GM12878 (cell line): ENCODE results near the gene RPL29. TPM values are rescaled to one million over a fixed set of nuclear protein-coding genes. Genes with fewer than 3 reads are reported as not detected.

Experiments used
- ATAC-seq: fragments of 200-7000 bp; cut with Tn5 transposase; 3 replicates; pipeline ENCODE4 v1.9.1; 2020; ENCODE audit warnings: mild to moderate bottlenecking, moderate library complexity
- BruUV-seq: library from RNA; stranded (reverse); fragments of 400-500 nt; replicated peaks from 2 replicates; lab custom pipeline; 2021; lab: Mats Ljungman, UMichigan
- CTCF ChIA-PET: fragments of 300-600 bp; sonication (Branson Sonifier 250); formaldehyde crosslinking; extraction: SDS; loops from one replicate; lab custom pipeline; 2021; ENCODE audit warnings: inconsistent platforms; lab: Yijun Ruan, JAX
- POLR2A ChIA-PET: fragments of 350-600 bp; formaldehyde crosslinking; extraction: SDS; loops from one replicate; lab custom pipeline; 2021; ENCODE audit warnings: inconsistent platforms; lab: Charles Lee
- RAD21 ChIA-PET: fragments of 300-600 bp; sonication (Branson Sonifier 250); formaldehyde crosslinking; loops from one replicate; lab custom pipeline; 2023; ENCODE audit warnings: antibody characterized with exemption; ENCODE audit not compliant: unreplicated experiment; lab: Charles Lee
- SMC1A ChIA-PET: fragments of 300-600 bp; sonication (Branson Sonifier 250); formaldehyde crosslinking; loops from one replicate; lab custom pipeline; 2023; ENCODE audit not compliant: unreplicated experiment, uncharacterized antibody; lab: Charles Lee
- DNase-seq: peaks from one replicate; pipeline ENCODE4 v3.0.0-alpha.2; 2011; ENCODE audit warnings: low read depth, low spot score
- FAIRE-seq: peaks from 3 replicates; lab custom pipeline; 2011; peaks lifted over from hg19 to GRCh38; lab: Jason Lieb, UNC
- H2AFZ ChIP-seq: 2 replicates; pipeline ENCODE4 v1.6.0; 2011; ENCODE audit warnings: low read depth, low read length, control low read depth; ENCODE audit not compliant: control insufficient read depth
- H3K27ac ChIP-seq: 2 replicates; pipeline ENCODE4 v1.5.1; 2011; ENCODE audit warnings: control low read depth; ENCODE audit not compliant: control insufficient read depth, insufficient read depth
- H3K27me3 ChIP-seq, 2 experiments: replicated peaks in 1 of 2; 2 replicates each; pipeline versions ENCODE4 v1.6.0 to v1.6.1; 2011; ENCODE audit warnings: low read length in 1 of 2; ENCODE audit not compliant: control insufficient read depth in 2 of 2, insufficient read depth in 2 of 2
- H3K36me3 ChIP-seq, 2 experiments: 2 replicates each; pipeline ENCODE4 v1.5.1; 2011; ENCODE audit warnings: low read length in 1 of 2; ENCODE audit not compliant: control insufficient read depth in 2 of 2, insufficient read depth in 2 of 2
- H3K4me1 ChIP-seq: 2 replicates; pipeline ENCODE4 v1.6.1; 2011; ENCODE audit warnings: mild to moderate bottlenecking, low read length, moderate library complexity, mixed read lengths; ENCODE audit not compliant: control insufficient read depth, insufficient read depth
- H3K4me2 ChIP-seq: 2 replicates; pipeline ENCODE4 v1.6.0; 2011; ENCODE audit warnings: control low read depth; ENCODE audit not compliant: control insufficient read depth, insufficient read depth
- H3K4me3 ChIP-seq: fragments of 200-600 bp; sonication (generic); 2 replicates; pipeline ENCODE4 v1.5.1; 2016
- H3K79me2 ChIP-seq: 2 replicates; pipeline ENCODE4 v1.6.0; 2011; ENCODE audit warnings: low read length; ENCODE audit not compliant: control insufficient read depth, insufficient read depth
- H3K9ac ChIP-seq: 2 replicates; pipeline ENCODE4 v1.8.0; 2011; ENCODE audit warnings: low read length, control low read depth, mixed read lengths; ENCODE audit not compliant: control insufficient read depth, insufficient read depth
- H3K9me3 ChIP-seq: replicated peaks from 3 replicates; pipeline ENCODE4 v1.5.1; 2011; ENCODE audit warnings: mild to moderate bottlenecking, low read length; ENCODE audit not compliant: control insufficient read depth, insufficient read depth
- H4K20me1 ChIP-seq: 2 replicates; pipeline ENCODE4 v1.6.0; 2011; ENCODE audit not compliant: control insufficient read depth, insufficient read depth
- ETV6 ChIP-seq, 2 experiments: fragments of 450-650 bp in 1 of 2; IDR thresholded peaks in 1 of 2; conservative IDR thresholded peaks in 1 of 2; 2 replicates each; pipeline ENCODE4 v1.6.1; 2014; ENCODE audit warnings: antibody characterized with exemption in 1 of 2, borderline replicate concordance in 1 of 2, low read depth in 1 of 2, mild to moderate bottlenecking in 1 of 2, moderate library complexity in 1 of 2
- KAT2A ChIP-seq: conservative IDR thresholded peaks from 2 replicates; pipeline ENCODE4 v1.6.1; 2011; ENCODE audit warnings: low read depth, low read length; ENCODE audit not compliant: control insufficient read depth
- LARP7 ChIP-seq: fragments of 450-650 bp; IDR thresholded peaks from 2 replicates; pipeline ENCODE4 v1.6.1; 2017; ENCODE audit warnings: mild to moderate bottlenecking
- MEF2A ChIP-seq: IDR thresholded peaks from 2 replicates; pipeline ENCODE4 v1.6.1; 2011; ENCODE audit warnings: low read depth, mild to moderate bottlenecking, low read length, moderate library complexity; ENCODE audit not compliant: insufficient read depth
- MLLT1 ChIP-seq: fragments of 450-650 bp; IDR thresholded peaks from 2 replicates; pipeline ENCODE4 v1.6.1; 2016; ENCODE audit warnings: mild to moderate bottlenecking
- WGBS: methylation state at CpG from one replicate; pipeline ENCODE4 v1.1.6; 2016; ENCODE audit warnings: low lambda C conversion rate; ENCODE audit not compliant: insufficient replicate concordance, insufficient coverage; ENCODE audit errors: missing lambda C conversion rate; 5-methylcytosine and 5-hydroxymethylcytosine counted together
- in situ Hi-C: fragments of 300-500 bp; cut with MboI; formaldehyde crosslinking; loops from 9 replicates; pipeline ENCODE4 v1.14.3; 2018; ENCODE audit warnings: mixed read lengths
- intact Hi-C: fragments of 100-400 bp; cut with micrococcal nuclease; formaldehyde crosslinking; loops from one replicate; pipeline ENCODE4 v1.14.2; 2022; ENCODE audit not compliant: unreplicated experiment
- polyA plus RNA-seq, 11 experiments: library from polyadenylated mRNA; depleted of rRNA in 4 of 11; unstranded in 6 of 11; stranded (reverse) in 5 of 11; fragments of >200 nt; fragmentation: Nextera tagmentation in 4 of 11; fragmentation: Illumina TruSeq in 1 of 11; extraction: Ambion mirVana in 4 of 11; extraction: Trizol in 1 of 11; gene quantifications; 1 replicate in 1 of 11; 2 replicates in 10 of 11; pipeline versions ENCODE4 v1.2.1 to v1.2.3, GENCODE V29; 2011 to 2016; ENCODE audit warnings: inconsistent platforms in 2 of 11, missing spikeins in 2 of 11, low read depth in 1 of 11
- total RNA-seq, 4 experiments: library from RNA; depleted of rRNA in 3 of 4; stranded (reverse); fragments of >200 nt in 3 of 4; fragmentation: Illumina TruSeq in 1 of 4; extraction: Trizol in 1 of 4; gene quantifications; 2 replicates each; pipeline versions ENCODE4 v1.2.1 to v1.2.3, GENCODE V29; 2013 to 2021
- TF ChIP-seq, protein P1 (sequence below): fragments of 450-650 bp; IDR thresholded peaks from 2 replicates; pipeline ENCODE4 v1.6.1; 2017; ENCODE audit warnings: mild to moderate bottlenecking, moderate library complexity
- TF ChIP-seq, protein P2 (sequence below): IDR thresholded peaks from 2 replicates; pipeline ENCODE4 v1.6.1; 2012; ENCODE audit warnings: improper control_type of control experiment, low read depth, low read length; ENCODE audit not compliant: insufficient replicate concordance
- TF ChIP-seq, protein P3 (sequence below): fragments of 450-650 bp; IDR thresholded peaks from 2 replicates; pipeline ENCODE4 v1.6.1; 2014; ENCODE audit warnings: mild to moderate bottlenecking

Gene RPL29
- total and polyA plus RNA-seq, 10 of the 15 experiments (the other 5 are each of a cell fraction or from before 2014, with no cell fraction given): 1,053 to 2,477 (median 1,657) TPM

GRCh38 chr3:51974277-51974962 is 21.3 kb downstream of the RPL29 start:
- FAIRE-seq: no peak
- Histone ChIP-seq H3K79me2 (peaks cover 5% of the 10 kb centered on the region; the same call in 1 of the 2 replicates), H3K9ac (peak overlapping the region; percentile 90), H3K27me3 (no peaks in the 10 kb centered on the region), H3K4me2 (peak overlapping the region; percentile 76), H3K4me3 (peak overlapping the region; percentile 84), H3K27ac (peak overlapping the region; percentile 91), H4K20me1 (no peaks in the 10 kb centered on the region), H2AFZ (peak overlapping the region; percentile 96), H3K4me1 (peaks cover 15% of the 10 kb centered on the region), H3K36me3 (no peaks in the 10 kb centered on the region), H3K9me3 (no peaks in the 10 kb centered on the region)
- ChIA-PET CTCF (interaction anchor here (1.0 to 5.3 kb wide), 18 partner anchors 9 to 288 kb away, joined by 3 to 79 read pairs (median 5); partner anchors contain the start of genes ACY1, PARP3, RPL29 and RRP9), SMC1A (interaction anchor here (0.9 to 5.2 kb wide), 5 partner anchors 9 to 78 kb away, joined by 3 to 33 read pairs (median 5); partner anchors contain the start of genes ACY1, PARP3 and RRP9), POLR2A (interaction anchor here (1.2 to 2.7 kb wide), 3 partner anchors 9 to 82 kb away, joined by 4 to 28 read pairs (median 24); partner anchors contain the start of genes ACY1, DUSP7, PARP3 and RRP9), RAD21 (interaction anchor here (0.8 to 2.6 kb wide), 4 partner anchors 9 to 33 kb away, joined by 3 to 34 read pairs (median 14); partner anchors contain the start of genes ACY1, PARP3 and RRP9)
- in situ Hi-C loops (no loop called here), intact Hi-C loops (loop anchor here (1.0 kb wide), 1 partner anchor 32 kb away; the partner anchor contains the start of gene PARP3)
- BruUV-seq: no TSS peak
- ATAC-seq: peak; percentile 37
- 16% methylated on average over 30 of the region's 30 CpGs for WGBS
- no peak for DNase-seq
- TF ChIP-seq LARP7: 0 out of 2 replicates have a peak, but pooled peaks have one; percentile 5
- TF ChIP-seq, protein P1, sequence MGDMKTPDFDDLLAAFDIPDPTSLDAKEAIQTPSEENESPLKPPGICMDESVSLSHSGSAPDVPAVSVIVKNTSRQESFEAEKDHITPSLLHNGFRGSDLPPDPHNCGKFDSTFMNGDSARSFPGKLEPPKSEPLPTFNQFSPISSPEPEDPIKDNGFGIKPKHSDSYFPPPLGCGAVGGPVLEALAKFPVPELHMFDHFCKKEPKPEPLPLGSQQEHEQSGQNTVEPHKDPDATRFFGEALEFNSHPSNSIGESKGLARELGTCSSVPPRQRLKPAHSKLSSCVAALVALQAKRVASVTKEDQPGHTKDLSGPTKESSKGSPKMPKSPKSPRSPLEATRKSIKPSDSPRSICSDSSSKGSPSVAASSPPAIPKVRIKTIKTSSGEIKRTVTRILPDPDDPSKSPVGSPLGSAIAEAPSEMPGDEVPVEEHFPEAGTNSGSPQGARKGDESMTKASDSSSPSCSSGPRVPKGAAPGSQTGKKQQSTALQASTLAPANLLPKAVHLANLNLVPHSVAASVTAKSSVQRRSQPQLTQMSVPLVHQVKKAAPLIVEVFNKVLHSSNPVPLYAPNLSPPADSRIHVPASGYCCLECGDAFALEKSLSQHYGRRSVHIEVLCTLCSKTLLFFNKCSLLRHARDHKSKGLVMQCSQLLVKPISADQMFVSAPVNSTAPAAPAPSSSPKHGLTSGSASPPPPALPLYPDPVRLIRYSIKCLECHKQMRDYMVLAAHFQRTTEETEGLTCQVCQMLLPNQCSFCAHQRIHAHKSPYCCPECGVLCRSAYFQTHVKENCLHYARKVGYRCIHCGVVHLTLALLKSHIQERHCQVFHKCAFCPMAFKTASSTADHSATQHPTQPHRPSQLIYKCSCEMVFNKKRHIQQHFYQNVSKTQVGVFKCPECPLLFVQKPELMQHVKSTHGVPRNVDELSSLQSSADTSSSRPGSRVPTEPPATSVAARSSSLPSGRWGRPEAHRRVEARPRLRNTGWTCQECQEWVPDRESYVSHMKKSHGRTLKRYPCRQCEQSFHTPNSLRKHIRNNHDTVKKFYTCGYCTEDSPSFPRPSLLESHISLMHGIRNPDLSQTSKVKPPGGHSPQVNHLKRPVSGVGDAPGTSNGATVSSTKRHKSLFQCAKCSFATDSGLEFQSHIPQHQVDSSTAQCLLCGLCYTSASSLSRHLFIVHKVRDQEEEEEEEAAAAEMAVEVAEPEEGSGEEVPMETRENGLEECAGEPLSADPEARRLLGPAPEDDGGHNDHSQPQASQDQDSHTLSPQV: no peak
- TF ChIP-seq, protein P2, sequence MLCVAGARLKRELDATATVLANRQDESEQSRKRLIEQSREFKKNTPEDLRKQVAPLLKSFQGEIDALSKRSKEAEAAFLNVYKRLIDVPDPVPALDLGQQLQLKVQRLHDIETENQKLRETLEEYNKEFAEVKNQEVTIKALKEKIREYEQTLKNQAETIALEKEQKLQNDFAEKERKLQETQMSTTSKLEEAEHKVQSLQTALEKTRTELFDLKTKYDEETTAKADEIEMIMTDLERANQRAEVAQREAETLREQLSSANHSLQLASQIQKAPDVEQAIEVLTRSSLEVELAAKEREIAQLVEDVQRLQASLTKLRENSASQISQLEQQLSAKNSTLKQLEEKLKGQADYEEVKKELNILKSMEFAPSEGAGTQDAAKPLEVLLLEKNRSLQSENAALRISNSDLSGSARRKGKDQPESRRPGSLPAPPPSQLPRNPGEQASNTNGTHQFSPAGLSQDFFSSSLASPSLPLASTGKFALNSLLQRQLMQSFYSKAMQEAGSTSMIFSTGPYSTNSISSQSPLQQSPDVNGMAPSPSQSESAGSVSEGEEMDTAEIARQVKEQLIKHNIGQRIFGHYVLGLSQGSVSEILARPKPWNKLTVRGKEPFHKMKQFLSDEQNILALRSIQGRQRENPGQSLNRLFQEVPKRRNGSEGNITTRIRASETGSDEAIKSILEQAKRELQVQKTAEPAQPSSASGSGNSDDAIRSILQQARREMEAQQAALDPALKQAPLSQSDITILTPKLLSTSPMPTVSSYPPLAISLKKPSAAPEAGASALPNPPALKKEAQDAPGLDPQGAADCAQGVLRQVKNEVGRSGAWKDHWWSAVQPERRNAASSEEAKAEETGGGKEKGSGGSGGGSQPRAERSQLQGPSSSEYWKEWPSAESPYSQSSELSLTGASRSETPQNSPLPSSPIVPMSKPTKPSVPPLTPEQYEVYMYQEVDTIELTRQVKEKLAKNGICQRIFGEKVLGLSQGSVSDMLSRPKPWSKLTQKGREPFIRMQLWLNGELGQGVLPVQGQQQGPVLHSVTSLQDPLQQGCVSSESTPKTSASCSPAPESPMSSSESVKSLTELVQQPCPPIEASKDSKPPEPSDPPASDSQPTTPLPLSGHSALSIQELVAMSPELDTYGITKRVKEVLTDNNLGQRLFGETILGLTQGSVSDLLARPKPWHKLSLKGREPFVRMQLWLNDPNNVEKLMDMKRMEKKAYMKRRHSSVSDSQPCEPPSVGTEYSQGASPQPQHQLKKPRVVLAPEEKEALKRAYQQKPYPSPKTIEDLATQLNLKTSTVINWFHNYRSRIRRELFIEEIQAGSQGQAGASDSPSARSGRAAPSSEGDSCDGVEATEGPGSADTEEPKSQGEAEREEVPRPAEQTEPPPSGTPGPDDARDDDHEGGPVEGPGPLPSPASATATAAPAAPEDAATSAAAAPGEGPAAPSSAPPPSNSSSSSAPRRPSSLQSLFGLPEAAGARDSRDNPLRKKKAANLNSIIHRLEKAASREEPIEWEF: no peak
- 0 out of 2 replicates have a peak, but pooled peaks have one; percentile 5 for TF ChIP-seq MEF2A
- TF ChIP-seq, protein P3, sequence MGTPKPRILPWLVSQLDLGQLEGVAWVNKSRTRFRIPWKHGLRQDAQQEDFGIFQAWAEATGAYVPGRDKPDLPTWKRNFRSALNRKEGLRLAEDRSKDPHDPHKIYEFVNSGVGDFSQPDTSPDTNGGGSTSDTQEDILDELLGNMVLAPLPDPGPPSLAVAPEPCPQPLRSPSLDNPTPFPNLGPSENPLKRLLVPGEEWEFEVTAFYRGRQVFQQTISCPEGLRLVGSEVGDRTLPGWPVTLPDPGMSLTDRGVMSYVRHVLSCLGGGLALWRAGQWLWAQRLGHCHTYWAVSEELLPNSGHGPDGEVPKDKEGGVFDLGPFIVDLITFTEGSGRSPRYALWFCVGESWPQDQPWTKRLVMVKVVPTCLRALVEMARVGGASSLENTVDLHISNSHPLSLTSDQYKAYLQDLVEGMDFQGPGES: no peak
- TF ChIP-seq MLLT1: peak; percentile 39; the same call in 1 of the 2 replicates
- no peak for TF ChIP-seq ETV6 (conservative IDR thresholded peaks at IDR 0.05 in 1 of 2, IDR thresholded peaks at IDR 0.05 in 1 of 2; ENCODE audit: borderline replicate concordance in 1 of 2, low read depth in 1 of 2)
- TF ChIP-seq KAT2A: no peak
